ENCODE data around the gene CFAP74.
"Not testable (repeated sequence)": the region's sequence is repeated elsewhere in the genome, so short reads cannot be mapped to it uniquely, and the experiment has no call there.

Gene CFAP74

GRCh38 chr1:1892763-1893120, 110.8 kb downstream of the CFAP74 start:
- DNase-seq: no peak

GRCh38 chr1:1892079-1892762, 111.4 kb downstream of the CFAP74 start:
- DNase-seq: peak; percentile 19

GRCh38 chr1:1891349-1892078, 112.1 kb downstream of the CFAP74 start:
- peak; percentile 89 for DNase-seq

GRCh38 chr1:1890506-1891348, 112.9 kb downstream of the CFAP74 start, which contains the start of gene GNB1:
TSS of gene GNB1 (minus strand) at chr1:1891087. CDS start at chr1:1825453, 65,634 bp downstream.
- DNase-seq: peak; percentile 89

- peak; percentile 47 for DNase-seq
Measured at GRCh38 chr1:1889847-1890505, 113.6 kb downstream of the CFAP74 start.

- DNase-seq: no peak
Measured at GRCh38 chr1:1889090-1889750, 114.4 kb downstream of the CFAP74 start.

GRCh38 chr1:1883890-1884289, 119.7 kb downstream of the CFAP74 start:
- not testable (repeated sequence) for DNase-seq

- DNase-seq: no peak
Measured at GRCh38 chr1:1883092-1883873, 120.3 kb downstream of the CFAP74 start.

- DNase-seq: no peak
Measured at GRCh38 chr1:1881727-1882126, 121.9 kb downstream of the CFAP74 start.

GRCh38 chr1:1880617-1881312, 122.8 kb downstream of the CFAP74 start:
- no peak for DNase-seq

- no peak for DNase-seq
Measured at GRCh38 chr1:1879942-1880341, 123.6 kb downstream of the CFAP74 start.

- DNase-seq: no peak
Measured at GRCh38 chr1:1877865-1878436, 125.6 kb downstream of the CFAP74 start.

GRCh38 chr1:1876335-1876930, 127.2 kb downstream of the CFAP74 start:
- no peak for DNase-seq

- DNase-seq: no peak
Measured at GRCh38 chr1:1875932-1876331, 127.7 kb downstream of the CFAP74 start.

GRCh38 chr1:1874901-1875300, 128.7 kb downstream of the CFAP74 start:
- DNase-seq: no peak

GRCh38 chr1:1873186-1873585, 130.4 kb downstream of the CFAP74 start:
- DNase-seq: no peak

- no peak for DNase-seq
Measured at GRCh38 chr1:1872329-1872994, 131.1 kb downstream of the CFAP74 start.
